ENCODE data around the gene TP53I3.
"Not testable (repeated sequence)": the region's sequence is repeated elsewhere in the genome, so short reads cannot be mapped to it uniquely, and the experiment has no call there.

TP53I3 gene

DNA sequence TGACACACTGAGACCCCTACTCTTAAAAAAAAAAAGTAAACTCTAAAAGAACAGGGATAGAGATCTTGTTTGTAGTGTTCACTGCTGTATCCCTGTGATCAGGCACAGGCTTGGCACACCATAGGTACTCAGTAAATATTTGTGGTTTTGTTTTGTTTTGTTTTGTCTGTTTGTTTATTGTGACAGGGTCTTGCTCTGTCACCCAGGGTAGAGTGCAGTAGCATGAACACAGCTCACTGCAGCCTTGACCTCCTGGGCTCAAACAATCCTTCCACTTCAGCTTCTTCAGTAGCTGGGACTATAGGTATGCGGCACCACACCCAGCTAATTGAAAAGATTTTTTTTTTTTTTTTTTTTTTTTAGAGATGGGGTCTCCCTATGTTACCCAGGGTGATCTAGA, 31.7 kb downstream of the TP53I3 start:
- DNase-seq (ENCODE audit: low spot score): no peak

DNA sequence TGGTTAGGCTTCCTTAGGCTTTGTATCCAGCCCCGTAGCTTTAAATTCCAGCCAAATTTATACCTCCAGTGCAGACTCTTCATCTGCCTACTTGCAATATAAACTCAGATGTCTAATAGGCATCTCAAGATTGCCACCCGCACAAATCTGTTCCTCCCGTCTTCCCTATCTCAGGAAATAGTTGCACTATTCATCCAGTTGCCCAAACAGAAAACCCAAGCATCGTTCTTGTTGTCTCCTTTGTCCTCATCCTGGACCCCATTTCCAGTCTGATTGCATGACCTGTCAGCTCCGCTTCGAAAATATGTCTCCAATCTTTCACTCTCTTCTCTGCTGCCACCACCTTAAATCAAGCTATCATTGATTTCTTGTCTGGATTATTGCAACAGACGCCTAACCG, 32.8 kb downstream of the TP53I3 start:
- DNase-seq (ENCODE audit: low spot score): no peak

DNA sequence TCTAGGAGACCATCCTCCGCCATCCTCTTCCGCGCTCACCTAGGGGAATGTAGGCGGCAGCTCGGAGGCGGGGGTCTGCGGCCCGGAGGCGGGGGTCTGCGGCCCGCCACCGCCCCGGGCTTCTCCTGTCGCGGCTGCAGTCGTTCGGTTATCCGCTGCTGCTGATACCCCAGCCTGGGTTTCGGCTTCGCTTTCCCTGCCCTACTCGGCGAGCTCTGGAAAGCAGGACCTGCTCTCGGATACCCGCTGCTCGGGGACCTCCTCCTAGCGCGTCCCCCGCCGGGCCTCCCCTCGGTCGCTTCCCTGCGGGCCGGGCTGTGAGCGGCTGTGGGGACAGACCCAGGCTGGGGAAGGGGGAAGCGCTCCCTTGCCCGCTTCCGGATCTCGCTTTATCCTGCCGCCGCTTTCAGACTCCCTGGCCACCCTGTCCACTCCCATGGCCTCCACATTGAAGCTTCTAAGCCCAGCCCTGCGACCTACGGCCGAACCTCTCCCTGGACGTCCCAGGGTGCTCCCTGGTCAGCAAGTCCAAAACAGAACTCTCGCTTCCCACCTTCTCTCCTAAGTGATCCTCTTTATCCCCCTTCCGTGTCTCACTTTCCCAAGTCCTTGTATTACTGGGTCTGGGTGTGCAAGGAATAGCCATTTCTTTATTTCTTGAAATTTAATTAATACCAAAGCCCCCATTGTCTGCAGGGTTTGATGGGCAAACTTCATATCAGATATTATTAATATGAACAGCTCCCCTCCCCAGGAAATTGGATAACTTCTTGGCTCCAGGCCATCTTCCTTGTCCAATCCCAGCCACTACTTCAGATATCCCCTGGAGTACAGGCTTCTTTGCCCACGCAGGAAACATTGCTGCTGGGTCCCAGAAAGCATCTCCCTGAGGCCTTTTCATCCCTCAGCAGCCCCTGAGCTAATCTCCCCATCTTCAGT, 34.3 kb downstream of the TP53I3 start:
- peak; percentile 69 for DNase-seq (ENCODE audit: low spot score)

DNA sequence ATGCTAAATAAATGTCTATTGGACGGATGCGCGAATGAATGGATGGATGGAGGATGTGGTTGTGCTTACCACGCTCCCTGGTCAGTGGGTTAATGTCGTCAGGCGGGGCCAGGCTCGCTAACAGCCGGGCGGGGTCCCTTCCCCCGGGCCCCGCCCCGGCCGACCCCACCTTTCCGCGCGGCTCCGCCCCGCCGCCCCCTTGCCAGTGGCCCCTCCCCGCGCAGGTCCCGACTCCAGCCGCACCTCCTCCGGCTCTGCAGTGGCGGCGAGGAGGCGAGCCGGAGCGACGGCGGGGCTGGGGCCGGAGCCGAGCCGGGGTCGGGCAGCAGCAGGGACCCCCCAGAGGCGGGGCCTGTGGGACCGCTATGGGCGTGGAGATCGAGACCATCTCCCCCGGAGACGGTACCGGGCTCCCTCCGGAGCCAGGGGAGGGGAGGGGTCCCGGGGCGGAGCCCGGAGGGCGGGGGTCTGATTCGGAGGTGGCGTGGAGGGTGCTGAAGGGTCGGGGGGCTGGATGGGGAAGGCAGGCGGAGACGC, 35.1 kb downstream of the TP53I3 start, which contains the start of gene FKBP1B:
Gene FKBP1B, plus strand, starts transcription at position 257 of the 537 bp plus-strand sequence. Its CDS starts 109 bp downstream, at position 366.
- DNase-seq (ENCODE audit: low spot score): peak; percentile 88

DNA sequence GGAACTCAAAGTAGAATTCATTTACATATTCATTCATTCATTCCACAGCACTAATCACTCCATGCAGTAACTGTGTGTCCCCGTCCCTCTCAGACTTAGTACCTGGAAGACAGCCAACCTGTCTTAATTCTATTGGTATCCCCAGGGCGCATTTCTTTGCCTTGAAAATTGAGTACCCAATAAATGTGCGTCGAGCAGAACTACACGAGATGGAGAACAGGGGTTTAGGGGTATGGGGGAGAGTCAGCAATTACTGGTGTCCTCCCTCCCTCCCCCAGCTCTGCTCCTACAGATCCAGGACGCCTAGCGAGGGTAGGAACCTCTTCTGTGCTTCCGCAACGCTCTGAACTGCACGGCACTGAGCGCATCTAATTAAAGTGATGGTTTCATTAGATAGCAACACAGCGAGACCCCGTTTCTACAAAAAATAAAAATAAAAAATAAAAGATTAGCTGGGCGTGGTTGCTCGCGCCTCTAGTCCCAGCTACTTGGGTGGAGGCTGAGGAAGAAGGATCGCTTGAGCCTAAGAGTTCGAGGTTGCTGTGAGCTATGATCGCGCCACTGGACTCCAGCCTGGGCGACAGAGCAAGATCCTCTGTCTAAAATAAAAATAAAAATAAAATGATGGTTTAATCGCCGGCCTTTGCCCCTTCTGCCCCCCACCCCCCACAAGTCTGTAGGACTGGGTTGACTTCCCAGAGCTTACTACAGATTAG, 35.7 kb downstream of the TP53I3 start:
- DNase-seq (ENCODE audit: low spot score): no peak

DNA sequence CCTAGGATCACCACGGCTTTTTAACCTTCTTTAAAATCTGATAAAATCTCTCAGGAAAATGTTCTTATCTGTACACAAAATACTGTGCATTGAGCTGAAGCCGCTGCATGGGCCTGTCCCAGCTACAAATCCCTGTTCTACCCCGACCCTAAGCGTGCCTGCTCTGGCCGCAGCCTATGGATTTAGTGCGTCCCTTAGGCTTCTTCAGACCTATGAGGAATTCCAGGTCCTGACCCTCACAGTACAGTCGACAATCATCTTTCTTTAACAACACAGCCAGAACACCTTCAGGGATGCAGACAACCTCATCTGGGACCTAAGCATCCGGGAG, 37.0 kb downstream of the TP53I3 start:
- DNase-seq (ENCODE audit: low spot score): no peak

DNA sequence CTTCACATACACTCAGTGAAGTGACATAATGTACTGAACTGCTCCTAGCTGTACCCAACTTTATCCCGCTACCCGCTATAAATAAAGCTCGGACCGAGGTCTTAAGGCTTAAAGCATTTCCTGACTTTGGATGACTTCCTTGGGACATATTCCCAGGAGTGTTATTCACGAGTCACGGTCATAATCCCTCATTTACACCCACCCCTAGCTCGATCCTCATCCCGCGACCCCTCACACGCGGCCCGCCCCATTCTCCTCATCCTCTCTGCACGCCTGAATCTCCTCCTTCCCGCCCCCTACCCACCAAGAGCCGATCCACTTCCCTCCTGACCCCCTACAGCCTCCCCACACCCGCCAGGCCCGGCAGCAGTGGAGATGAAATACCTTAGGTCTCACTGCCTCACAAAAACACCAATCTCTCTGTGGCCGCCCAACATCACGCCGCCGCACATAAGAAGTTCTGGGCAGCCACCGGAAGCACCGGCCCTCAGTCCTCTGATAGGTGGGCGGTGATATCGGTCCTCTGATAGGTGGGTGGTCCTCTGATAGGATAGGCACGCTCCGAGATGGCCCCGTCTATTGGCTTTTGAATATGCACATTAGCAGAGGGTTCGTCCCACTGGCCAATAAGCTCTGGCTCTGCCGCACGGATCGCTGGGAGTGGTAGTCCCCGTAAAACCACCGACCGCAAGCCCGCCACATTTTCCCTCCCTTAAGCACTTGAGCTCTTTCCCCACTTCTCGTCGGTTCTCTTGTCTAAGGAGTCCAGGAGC, 37.5 kb downstream of the TP53I3 start, which contains the start of gene WDCP:
Gene WDCP, minus strand, starts transcription at position 462 of the 773 bp plus-strand sequence. CDS start 7,897 bp downstream, outside the sequence.
- DNase-seq (ENCODE audit: low spot score): peak; percentile 95

DNA sequence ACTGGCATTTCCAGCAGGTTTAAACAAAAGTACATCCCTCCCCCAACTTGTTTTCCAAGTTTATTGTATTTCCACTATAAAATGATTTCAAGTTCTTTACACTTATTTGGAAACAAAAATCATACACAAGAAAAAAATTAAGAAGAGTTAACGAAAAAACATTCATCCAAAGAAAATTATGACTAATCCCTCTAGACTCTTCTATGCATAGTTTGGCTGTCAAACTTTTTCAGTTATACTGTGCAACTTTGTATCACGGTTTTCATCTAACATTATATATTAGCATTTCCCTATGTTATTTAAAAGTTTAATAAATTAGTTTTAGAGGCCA, 38.1 kb downstream of the TP53I3 start:
- no peak for DNase-seq (ENCODE audit: low spot score)

DNA sequence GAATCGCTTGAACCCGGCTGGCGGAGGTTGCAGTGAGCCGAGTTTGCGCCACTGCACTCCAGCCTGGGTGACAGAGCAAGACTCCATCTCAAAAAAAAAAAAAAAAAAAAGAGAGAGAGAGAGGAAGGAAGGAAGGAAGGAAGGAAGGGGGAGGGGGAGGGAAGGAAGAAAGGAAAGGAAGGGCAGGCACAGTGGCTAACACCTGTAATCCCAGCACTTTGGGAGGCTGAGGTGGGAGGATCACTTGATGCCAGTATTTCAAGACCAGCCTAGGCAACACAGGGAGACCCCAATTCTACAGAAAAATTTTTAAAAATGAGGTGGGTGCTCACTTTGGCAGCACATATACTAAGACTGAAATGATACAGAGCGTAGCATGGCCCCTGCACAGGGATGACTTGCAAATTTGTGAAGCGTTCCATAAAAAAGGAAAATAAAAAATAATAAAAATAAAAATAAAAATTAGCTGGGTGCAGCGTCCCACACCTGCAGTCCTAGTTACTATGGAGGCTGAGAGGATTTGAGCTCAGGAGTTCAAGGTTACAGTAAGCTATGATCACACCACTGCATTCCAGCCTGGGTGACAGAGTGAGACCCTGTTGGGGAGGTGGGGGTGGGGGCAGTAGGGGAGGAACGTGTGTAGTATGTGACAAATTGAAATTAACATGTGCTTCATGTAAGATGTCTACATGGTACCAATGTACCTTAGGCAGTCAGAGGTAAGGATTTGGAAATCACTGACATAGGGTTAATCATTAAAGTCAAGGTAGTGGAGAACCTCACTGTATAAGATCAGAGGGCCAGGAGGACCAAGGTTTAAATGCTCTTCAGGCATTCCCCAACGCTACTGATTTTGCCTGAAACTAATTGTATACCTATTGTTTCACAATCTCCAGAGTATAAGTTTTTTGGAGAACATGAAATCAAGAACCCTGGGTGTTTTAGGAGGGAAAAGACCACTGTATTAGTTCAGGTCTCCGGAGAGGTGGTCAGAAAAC, 38.8 kb downstream of the TP53I3 start:
- no peak for DNase-seq (ENCODE audit: low spot score)

DNA sequence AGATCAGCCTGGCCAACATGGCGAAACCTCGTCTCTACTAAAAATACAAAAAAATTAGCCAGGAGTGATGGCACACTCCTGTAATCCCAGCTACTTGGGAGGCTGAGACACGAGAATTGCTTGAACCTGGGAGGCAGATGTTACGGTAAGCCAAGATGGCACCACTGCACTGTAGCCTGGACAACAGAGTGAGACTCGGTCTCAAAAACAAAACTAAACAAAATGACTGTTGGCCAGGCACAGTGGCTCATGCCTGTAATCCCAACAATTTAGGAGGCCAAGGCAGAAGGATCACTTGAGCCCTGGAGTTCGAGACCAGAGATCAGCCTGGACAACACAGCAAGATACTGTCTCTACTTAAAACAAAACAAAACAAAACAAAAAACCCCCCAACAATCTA, 41.5 kb downstream of the TP53I3 start:
- DNase-seq (ENCODE audit: low spot score): not testable (repeated sequence)

DNA sequence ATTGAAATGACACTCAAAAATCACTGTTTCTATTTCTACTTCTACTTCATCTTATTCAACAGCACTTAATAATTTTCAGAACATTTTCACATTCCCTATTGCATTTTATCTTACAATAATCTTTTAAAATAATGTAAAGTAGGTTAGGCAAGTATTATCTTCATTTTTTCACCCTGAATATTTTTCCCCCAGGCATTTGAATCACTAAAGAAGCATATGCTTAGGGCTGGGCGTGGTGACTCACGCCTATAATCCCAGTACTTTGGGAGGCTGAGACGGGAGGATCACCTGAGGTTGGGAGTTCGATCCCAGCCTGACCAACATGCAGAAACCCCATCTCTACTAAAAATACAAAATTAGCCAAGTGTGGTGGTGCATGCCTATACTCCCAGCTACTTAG, 44.1 kb downstream of the TP53I3 start:
- no peak for DNase-seq (ENCODE audit: low spot score)

DNA sequence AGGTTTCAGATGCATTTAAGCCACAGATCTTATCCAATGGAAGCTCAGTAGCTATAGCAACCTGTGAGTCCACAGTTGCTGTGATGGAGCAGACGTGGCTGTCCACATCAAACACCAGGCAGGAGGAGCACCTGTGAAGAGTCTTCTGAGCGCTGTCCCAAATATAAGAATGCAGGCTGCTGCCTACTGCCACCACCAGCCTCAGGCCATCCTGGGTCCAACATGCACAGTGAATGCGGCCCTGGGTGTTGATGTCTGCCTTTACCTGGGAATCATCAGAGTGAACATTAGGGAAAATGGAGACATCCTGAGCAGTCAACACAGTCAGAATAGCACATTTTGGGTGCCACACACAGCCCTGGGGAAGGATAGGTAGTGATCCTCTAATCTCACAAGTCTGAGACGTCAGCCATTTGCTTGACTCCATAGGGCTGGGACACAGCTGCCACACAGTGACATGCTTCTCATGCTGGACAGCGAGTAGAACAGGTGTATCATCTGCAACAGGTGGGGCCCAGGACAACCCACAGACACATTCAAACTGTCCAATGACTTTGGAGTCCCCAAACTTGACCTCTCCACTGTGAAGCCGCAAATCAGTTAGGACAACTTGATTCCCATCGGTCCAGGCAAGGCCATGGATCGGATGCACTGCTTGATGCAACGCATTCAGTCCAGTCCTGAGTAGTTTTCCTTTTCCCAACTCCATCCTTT, 45.7 kb downstream of the TP53I3 start:
- no peak for DNase-seq (ENCODE audit: low spot score)

Measured in ecto neural progenitor cell (in vitro differentiated cells).